HUES64 (cell line): ENCODE data around the gene NAIF1.

Experiments
- H3K27ac ChIP-seq: 2 replicates; pipeline ENCODE4 v1.7.0; 2013; ENCODE audit warnings: low read depth, low read length, inconsistent platforms
- H3K27me3 ChIP-seq: 2 replicates; pipeline ENCODE4 v1.6.1; 2013; ENCODE audit warnings: mild to moderate bottlenecking, low read length; ENCODE audit not compliant: insufficient read depth
- H3K36me3 ChIP-seq: 2 replicates; pipeline ENCODE4 v1.6.1; 2013; ENCODE audit warnings: mild to moderate bottlenecking, low read length; ENCODE audit not compliant: insufficient read depth
- H3K4me1 ChIP-seq: 2 replicates; pipeline ENCODE4 v1.6.1; 2013; ENCODE audit warnings: mild to moderate bottlenecking, low read length, moderate library complexity; ENCODE audit not compliant: insufficient read depth
- H3K4me3 ChIP-seq: 2 replicates; pipeline ENCODE4 v1.5.1; 2013; ENCODE audit warnings: mild to moderate bottlenecking, low read length, moderate library complexity
- H3K9ac ChIP-seq: 2 replicates; pipeline ENCODE4 v1.6.1; 2013; ENCODE audit warnings: mild to moderate bottlenecking, low read depth, low read length
- H3K9me3 ChIP-seq: 2 replicates; pipeline ENCODE4 v1.6.1; 2013; ENCODE audit warnings: low read depth, low read length; ENCODE audit not compliant: insufficient read depth
- whole genome bisulfite sequencing: fragments of 150-250, 120-280 bp; methylation state at CpG from one replicate; pipeline ENCODE4 v1.1.7; 2013; ENCODE audit warnings: missing lambda C conversion rate; 5-methylcytosine and 5-hydroxymethylcytosine counted together

Gene NAIF1

DNA sequence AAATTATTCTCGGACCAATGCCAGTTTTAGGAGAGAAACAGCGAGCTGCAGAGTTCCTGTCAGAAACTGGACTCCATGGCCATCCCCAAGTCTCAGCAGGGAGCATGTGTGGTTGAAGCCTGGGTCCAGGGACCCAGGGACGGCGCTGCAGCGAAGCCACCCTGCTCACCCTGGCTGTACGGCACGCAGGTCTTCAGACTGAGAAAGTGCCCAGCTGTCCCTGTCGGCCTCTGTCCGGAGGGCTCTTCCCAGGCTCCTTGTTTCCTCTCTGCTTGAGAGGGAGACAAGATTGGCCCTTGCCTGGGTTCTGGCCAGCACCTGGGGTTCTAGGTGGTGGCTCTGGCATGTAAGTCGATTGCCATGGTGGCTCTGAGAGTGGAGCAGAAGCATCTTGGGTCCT, 33.5 kb upstream of the NAIF1 start:
- H3K9ac ChIP-seq, result no peak overlapping the region; the same call in 1 of the 2 replicates

DNA sequence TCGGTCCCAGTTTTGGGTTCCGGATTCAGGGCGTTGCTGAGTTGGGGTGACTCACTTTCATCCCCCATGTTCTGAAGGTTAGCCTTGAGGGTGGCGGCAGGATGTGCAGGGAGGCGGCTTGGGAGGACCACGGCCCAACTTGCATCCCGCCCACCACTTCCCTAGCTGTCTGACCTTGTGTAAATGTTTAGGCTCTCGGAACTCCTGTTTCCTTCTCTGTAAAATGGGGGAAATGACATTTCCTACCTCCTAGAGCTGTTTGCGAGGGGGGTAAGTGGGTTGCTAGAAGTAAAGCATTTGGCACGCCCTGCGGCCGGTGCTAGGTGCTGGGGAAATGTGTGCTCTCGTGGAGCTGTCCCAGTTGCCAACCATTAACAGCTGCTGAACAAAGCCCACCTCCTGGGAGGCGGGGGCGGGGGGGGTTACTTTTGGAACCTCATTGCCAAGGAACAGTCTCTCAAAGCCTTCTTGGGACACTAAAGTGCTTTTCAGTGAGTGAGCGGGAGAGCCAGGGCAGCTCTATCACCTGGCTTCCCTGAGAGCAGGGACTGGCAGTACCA, 32.9 kb upstream of the NAIF1 start:
- Histone ChIP-seq H3K36me3 (peaks cover 35% of the 10 kb centered on the region), H3K9me3 (no peaks in the 10 kb centered on the region), H3K4me1 (peaks cover 24% of the 10 kb centered on the region), H3K4me3 (peak overlapping the region; percentile 66; the same call in 1 of the 2 replicates), H3K9ac (no peak overlapping the region; the same call in 1 of the 2 replicates), H3K27me3 (no peaks in the 10 kb centered on the region), H3K27ac (no peak overlapping the region)
- WGBS, result 89% methylated on average over 16 of the region's 16 CpGs

More for the DNA sequence above, 33.5 kb upstream of the NAIF1 start:
- Histone ChIP-seq H3K9me3 (no peaks in the 10 kb centered on the region), H3K4me1 (peaks cover 24% of the 10 kb centered on the region), H3K27me3 (no peaks in the 10 kb centered on the region), H3K36me3 (peaks cover 39% of the 10 kb centered on the region), H3K4me3 (no peak overlapping the region), H3K27ac (no peak overlapping the region)
- WGBS, result 95% methylated on average over 10 of the region's 10 CpGs

DNA sequence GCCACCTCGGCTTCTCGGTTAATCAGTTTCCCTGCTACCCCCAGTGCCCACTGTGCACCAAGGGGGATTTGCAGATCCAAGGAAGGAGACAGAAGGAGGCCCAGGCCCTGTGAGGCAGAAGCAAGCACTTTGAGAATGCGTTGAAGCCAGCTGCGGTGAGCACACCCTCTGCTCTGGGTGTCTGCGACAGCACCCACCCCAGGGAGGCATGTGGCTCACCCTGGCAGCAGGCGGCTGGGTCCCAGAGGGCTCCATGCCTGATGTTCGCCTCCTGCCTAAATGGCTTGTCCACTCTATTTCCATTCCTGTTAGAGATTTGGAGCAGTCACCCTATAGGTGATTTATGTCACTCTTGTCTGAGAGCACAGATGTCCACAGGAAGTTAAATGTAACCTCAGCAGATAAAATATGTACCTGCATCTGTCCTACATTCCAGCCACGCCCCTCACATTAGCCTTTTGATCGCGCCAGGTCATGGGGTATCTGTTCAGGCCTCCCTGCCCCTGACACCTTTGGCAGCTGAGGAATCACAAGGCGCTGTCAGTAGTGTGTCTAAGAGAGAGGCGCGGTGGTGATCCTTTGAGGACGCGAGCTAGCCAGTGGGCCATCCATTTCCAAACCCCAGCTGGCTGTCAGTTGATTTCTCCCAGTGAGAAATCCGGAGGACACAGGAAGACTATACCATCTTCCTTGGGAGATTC, 32.3 kb upstream of the NAIF1 start:
- 73% methylated on average over 16 of the region's 16 CpGs for WGBS

DNA sequence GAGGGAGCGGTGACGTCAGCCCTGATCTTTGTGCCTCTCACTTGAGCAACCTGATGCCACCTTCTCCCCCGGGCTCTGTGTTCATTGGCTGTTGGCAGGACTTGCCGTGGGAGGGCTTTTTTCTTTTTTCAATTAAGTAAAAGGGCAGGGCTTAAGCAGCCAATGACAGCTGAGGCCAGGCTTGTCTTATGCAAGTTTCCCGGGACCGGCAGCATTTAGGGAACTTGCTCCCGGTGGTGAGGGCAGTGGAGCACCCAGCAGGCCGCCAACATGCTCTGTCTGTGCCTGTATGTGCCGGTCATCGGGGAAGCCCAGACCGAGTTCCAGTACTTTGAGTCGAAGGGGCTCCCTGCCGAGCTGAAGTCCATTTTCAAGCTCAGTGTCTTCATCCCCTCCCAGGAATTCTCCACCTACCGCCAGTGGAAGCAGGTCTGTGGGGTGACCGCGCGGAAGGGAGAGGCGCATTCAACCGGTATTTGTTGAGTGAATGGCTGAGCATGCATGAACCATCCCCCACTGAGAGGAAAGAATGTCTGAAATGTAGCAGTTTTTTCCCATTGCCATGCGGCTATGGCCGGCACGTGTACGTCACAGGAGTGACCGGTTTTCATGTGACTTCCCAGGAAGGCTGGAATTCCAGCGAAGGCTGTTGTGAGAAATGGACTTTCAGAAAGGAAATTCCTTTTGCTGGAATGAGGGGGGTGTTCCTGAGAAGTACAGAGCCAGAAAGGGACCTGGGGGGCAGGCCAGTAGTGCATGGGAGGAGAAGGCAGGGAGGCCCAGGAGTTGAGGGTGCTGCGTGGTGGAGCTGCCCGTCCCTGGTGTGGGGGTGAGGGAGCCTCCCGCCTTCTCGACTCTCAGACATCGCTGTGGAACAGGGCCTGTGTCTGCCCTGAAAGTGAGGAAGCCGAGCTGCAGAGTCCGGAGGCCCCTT, 31.4 kb upstream of the NAIF1 start:
- 7% methylated on average over 32 of the region's 32 CpGs for WGBS
- peaks cover 25% of the 10 kb centered on the region for H3K36me3 ChIP-seq
- H3K4me1 ChIP-seq, result peaks cover 24% of the 10 kb centered on the region
- H3K9ac ChIP-seq, result peak overlapping the region; percentile 85
- no peaks in the 10 kb centered on the region for H3K9me3 ChIP-seq
- H3K27ac ChIP-seq, result peak overlapping the region; percentile 98
- H3K27me3 ChIP-seq, result no peaks in the 10 kb centered on the region
- H3K4me3 ChIP-seq, result peak overlapping the region; percentile 66

More for the DNA sequence above, 32.3 kb upstream of the NAIF1 start:
- peak overlapping the region; percentile 98 for H3K27ac ChIP-seq
- peaks cover 33% of the 10 kb centered on the region for H3K36me3 ChIP-seq
- H3K9me3 ChIP-seq, result no peaks in the 10 kb centered on the region
- peak overlapping the region; percentile 85 for H3K9ac ChIP-seq
- H3K4me3 ChIP-seq, result peak overlapping the region; percentile 66
- peaks cover 24% of the 10 kb centered on the region for H3K4me1 ChIP-seq
- no peaks in the 10 kb centered on the region for H3K27me3 ChIP-seq

DNA sequence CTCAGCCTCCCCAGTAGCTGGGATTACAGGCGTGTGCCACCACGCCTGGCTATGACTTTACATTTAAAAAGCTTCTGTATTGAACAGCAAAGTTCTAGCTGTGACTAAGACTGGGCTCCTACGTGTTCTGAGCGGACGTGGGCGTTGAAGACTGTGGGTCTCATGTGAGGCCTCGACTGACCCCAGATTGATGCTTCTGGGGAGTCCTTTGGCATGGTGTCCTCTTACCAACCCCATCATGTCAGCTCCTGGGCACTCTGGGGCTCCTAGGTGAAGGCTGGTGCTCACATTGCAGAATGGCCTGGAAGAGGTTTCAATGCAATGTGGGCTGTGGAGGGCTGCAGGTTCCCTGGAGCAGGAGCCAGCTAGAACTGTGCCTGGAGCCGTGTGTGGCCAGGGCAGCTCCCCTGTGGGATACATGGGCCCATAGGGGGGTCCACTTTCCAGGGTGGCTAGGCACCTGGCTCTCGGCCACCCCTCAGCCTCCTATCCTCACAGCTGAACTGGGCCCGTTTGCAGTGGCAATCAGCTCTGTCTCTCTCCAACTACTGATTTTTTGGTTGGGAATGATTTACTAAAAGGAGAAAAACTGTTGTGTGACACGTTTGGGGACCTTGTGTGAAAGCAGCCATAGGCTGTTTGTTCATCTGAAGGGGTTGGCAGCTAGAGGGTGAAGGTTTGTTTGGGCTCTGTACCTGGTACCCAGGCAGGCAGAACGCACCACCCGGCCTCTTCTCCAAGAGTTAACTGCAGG, 30.6 kb upstream of the NAIF1 start:
- WGBS, result 53% methylated on average over 13 of the region's 13 CpGs
- H3K27me3 ChIP-seq, result no peaks in the 10 kb centered on the region
- peaks cover 18% of the 10 kb centered on the region for H3K36me3 ChIP-seq
- H3K4me1 ChIP-seq, result peaks cover 24% of the 10 kb centered on the region
- peak overlapping the region; percentile 98 for H3K27ac ChIP-seq
- no peaks in the 10 kb centered on the region for H3K9me3 ChIP-seq
- peak overlapping the region; percentile 37 for H3K9ac ChIP-seq
- H3K4me3 ChIP-seq, result peak overlapping the region; percentile 66

DNA sequence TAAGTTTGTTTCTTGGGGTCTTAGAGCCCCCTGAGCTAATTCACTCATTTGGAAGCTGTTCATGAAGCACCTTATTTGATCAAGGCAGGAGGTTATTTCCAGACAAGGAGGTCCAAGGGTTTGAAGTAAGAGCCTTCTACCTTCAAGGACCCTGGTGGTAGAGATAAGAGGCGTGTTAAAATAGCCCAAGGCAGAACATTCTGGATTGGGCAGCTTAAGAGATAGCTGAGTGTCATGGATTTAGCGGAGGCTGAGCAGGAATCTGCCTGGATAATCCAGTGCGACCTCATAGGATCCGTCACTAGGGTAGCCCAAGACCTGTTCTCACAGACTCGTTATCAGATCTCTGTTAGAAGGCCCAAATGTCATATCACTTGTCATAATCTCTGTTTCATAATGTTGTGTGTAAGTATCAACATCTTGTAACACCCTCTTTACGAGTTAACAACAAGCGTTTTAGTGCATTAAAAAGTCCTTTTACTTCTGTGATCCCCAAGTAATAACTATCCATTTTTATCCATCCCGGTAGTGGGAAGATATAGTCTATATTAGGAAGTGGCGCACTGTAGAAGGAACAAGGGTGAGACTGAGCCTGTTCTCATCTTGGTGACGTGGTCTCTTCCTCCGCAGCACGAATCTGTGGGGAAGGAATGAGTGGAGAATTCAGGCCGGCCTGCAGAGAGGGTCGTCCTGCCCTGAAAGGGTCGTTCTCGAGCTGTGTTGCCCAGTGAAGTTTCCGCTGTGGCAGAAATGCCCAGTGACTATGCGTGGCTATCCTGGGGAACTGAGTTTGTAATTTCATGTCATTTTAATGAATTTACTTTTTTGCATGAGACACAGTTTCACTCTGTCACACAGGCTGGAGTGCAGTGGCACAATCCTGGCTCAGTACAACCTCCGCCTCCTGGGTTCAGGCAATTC, 29.8 kb upstream of the NAIF1 start:
- Histone ChIP-seq H3K9me3 (no peaks in the 10 kb centered on the region), H3K27me3 (no peaks in the 10 kb centered on the region), H3K4me1 (peaks cover 24% of the 10 kb centered on the region), H3K36me3 (peaks cover 10% of the 10 kb centered on the region), H3K27ac (peak overlapping the region; percentile 98; the same call in 1 of the 2 replicates), H3K9ac (no peak overlapping the region), H3K4me3 (no peak overlapping the region)
- 86% methylated on average over 17 of the region's 19 CpGs for WGBS

DNA sequence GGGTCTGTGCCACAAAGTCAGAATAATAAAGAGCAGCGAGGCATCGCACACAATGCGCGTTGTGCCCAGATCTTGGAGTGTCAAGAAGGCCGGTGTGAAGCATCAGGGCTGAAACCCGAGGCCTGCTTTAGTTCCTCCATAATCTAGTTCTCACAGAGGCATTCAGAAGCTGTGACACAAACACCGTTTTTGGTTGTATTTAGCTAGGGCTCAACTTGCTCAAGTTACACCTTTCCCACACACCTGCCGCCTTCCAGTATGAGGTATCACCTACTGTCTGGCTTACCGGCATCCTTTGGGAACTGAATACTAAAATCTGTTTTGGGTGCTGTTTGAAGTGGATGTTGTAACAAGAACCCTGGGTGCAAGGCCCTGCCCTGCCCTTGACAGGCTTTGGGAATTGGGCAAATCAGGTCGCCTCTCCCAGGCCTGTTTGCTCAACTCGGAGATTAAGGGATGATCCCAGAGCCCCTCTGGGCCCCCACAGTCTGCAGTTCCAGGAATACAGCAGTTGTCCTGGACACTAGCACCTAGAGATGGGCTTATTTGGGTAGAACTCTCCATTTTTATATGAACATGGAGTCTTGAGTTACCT, 27.9 kb upstream of the NAIF1 start:
- Histone ChIP-seq H3K4me1 (peaks cover 19% of the 10 kb centered on the region), H3K9ac (no peak overlapping the region), H3K27ac (no peak overlapping the region), H3K4me3 (no peak overlapping the region), H3K9me3 (no peaks in the 10 kb centered on the region), H3K36me3 (no peaks in the 10 kb centered on the region), H3K27me3 (no peaks in the 10 kb centered on the region)
- 79% methylated on average over 11 of the region's 11 CpGs for WGBS

DNA sequence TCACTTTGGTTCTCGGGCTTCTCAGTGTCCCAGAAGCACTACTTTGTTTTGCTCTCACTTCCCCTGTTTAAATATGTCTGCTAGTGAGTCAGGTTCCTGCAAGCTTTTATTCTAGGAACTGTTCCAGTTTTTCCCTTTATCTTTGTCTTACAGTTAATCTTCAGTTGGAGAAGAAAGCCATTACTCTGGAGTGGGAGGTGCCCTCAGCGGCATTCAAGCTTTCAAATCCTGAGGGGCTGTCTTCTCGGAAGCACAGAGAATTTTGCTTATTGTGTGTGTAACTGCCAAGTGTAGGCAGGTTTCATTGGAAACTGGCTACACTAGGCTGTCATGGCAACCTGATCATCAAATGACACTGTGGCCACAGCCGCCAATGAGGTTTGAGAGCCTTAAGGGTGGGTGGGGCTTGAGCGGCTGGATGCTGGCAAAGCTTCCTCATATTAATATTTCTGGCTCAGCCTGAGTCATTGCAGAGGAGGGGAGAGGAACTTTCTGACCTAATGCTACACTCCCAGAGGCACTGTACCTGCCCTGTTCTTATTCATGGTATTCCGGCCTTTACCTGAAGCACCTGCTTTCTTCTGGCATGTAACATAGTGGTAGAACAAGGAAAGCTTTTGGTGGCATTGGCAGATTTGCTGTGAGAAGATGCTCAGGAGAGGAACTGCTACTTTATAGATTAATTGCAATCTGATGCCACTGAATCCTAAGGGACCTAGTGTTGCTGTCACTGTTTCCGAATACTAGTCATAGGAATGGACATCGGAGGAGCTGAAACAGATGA, 27.2 kb upstream of the NAIF1 start:
- H3K9ac ChIP-seq, result no peak overlapping the region
- no peak overlapping the region for H3K27ac ChIP-seq
- no peak overlapping the region for H3K4me3 ChIP-seq
- H3K27me3 ChIP-seq, result no peaks in the 10 kb centered on the region
- WGBS, result 85% methylated on average over 8 of the region's 8 CpGs
- peaks cover 12% of the 10 kb centered on the region for H3K4me1 ChIP-seq
- H3K9me3 ChIP-seq, result no peaks in the 10 kb centered on the region
- no peaks in the 10 kb centered on the region for H3K36me3 ChIP-seq

DNA sequence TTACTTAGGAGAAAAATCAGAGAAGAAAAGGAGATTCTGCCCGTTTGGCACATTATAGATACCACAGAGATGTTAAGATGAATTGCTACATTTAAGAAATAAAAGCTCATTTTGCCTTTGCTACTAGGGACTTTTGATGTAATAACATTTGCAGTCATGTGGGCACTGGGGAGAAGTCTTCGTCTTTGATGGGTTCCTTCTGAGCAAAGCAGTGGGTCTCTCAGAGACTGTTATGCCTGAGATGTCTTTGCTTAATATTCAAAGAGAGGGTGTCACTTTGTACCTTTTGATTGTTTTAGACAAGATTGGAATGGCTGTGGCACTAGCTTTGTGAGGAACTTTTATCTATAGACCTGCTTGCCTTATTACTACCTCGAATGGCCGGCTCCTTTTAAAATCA, 25.9 kb upstream of the NAIF1 start:
- Histone ChIP-seq H3K9ac (no peak overlapping the region), H3K9me3 (no peaks in the 10 kb centered on the region), H3K4me1 (peaks cover 7% of the 10 kb centered on the region; the same call in 1 of the 2 replicates), H3K36me3 (no peaks in the 10 kb centered on the region), H3K27me3 (no peaks in the 10 kb centered on the region), H3K4me3 (no peak overlapping the region), H3K27ac (no peak overlapping the region)
- WGBS, result 70% methylated on average over 4 of the region's 4 CpGs
